ENCODE results near the gene RRAS2. TPM values are rescaled to one million over a fixed set of nuclear protein-coding genes. Genes with fewer than 3 reads are reported as not detected.
"Not testable (repeated sequence)": the region's sequence is repeated elsewhere in the genome, so short reads cannot be mapped to it uniquely, and the experiment has no call there.

The RRAS2 gene
- total RNA-seq, 2 experiments from 2014 or later: 97.3 to 98.1 TPM

DNA sequence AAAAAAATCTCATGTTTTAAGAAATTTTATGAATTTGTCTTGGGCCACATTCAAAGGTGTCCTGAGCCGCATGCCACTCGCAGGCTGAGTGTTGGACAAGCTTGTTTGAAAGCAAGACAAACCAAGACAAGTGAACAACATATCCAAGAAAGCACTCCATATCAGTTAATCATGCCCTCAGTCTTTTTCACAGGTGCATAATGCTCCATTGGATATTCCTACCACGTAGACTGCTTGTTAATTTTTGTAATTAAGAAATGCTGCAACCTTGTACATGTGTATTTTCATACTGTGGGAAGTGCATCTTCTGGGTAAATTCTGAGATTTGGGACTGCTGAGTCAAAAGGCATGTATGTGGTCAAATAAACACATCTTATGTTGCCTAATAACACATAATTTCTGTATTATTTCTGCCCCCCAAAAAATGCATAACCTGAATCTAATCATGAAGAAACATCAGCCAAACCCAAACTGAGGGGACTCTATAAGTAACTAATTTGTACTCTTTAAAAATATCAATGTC, 8.2 kb downstream of the RRAS2 start:
- no peak overlapping the region for H3K27ac Mint-ChIP-seq
- ATAC-seq: no peak
- H3K4me3 Mint-ChIP-seq: no peak overlapping the region
- ChIA-PET CTCF (interaction anchor here (0.6 kb wide), 1 partner anchor 15 kb away, joined by 3 read pairs; no protein-coding TSS in a partner anchor), POLR2A (no interaction called here)
- H3K27me3 Mint-ChIP-seq (ENCODE audit: low read depth): no peaks in the 10 kb centered on the region
- H3K36me3 Mint-ChIP-seq (ENCODE audit: low read depth): peaks cover 62% of the 10 kb centered on the region
- peaks cover 58% of the 10 kb centered on the region for H3K4me1 Mint-ChIP-seq (ENCODE audit: low read depth)
- DNase-seq: no peak
- peaks cover 32% of the 10 kb centered on the region for H3K9me3 Mint-ChIP-seq (ENCODE audit: insufficient read depth)

- H3K4me3 Mint-ChIP-seq: no peak overlapping the region
- no peak for DNase-seq
- H3K4me1 Mint-ChIP-seq (ENCODE audit: low read depth): peaks cover 57% of the 10 kb centered on the region
- ChIA-PET POLR2A (no interaction called here), CTCF (no interaction called here)
- no peak for ATAC-seq
- peaks cover 36% of the 10 kb centered on the region for H3K9me3 Mint-ChIP-seq (ENCODE audit: insufficient read depth)
- peaks cover 65% of the 10 kb centered on the region for H3K36me3 Mint-ChIP-seq (ENCODE audit: low read depth)
- no peak overlapping the region for H3K27ac Mint-ChIP-seq
- H3K27me3 Mint-ChIP-seq (ENCODE audit: low read depth): no peaks in the 10 kb centered on the region
Measured at GRCh38 chr11:14350215-14350614, 8.8 kb downstream of the RRAS2 start.

- Mint-ChIP-seq H3K27ac (no peak overlapping the region), H3K36me3 (ENCODE audit: low read depth) (peaks cover 60% of the 10 kb centered on the region), H3K9me3 (ENCODE audit: insufficient read depth) (peaks cover 47% of the 10 kb centered on the region), H3K4me1 (ENCODE audit: low read depth) (peaks cover 49% of the 10 kb centered on the region), H3K27me3 (ENCODE audit: low read depth) (no peaks in the 10 kb centered on the region), H3K4me3 (no peak overlapping the region)
- POLR2A ChIA-PET: no interaction called here
- ATAC-seq (no peak), DNase-seq (no peak)
- CTCF ChIA-PET: no interaction called here
Measured at GRCh38 chr11:14347991-14348390, 11.0 kb downstream of the RRAS2 start.

DNA sequence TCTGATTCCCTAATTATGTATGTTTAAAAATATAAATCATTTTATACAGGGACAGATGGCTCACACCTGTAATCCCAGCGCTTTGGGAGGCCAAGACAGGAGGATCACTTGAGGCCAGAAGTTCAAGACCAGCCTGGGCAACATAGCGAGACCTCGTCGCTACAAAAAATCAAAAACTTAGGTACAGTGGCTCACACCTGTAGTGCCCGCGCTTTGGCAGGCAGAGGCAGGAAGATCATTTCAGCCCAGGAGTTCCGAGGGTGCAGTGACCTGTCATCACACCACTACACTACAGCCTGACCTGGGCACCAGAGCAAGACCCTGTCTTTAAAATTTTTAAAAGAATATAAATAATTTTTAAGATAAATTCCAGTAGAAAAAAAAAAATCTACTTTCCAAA, 11.5 kb downstream of the RRAS2 start:
- Mint-ChIP-seq H3K9me3 (ENCODE audit: insufficient read depth) (peaks cover 47% of the 10 kb centered on the region), H3K27ac (no peak overlapping the region), H3K4me1 (ENCODE audit: low read depth) (peaks cover 49% of the 10 kb centered on the region), H3K4me3 (no peak overlapping the region), H3K27me3 (ENCODE audit: low read depth) (no peaks in the 10 kb centered on the region), H3K36me3 (ENCODE audit: low read depth) (peaks cover 61% of the 10 kb centered on the region)
- CTCF ChIA-PET: no interaction called here
- DNase-seq: no peak
- POLR2A ChIA-PET: no interaction called here
- no peak for ATAC-seq

- no peak overlapping the region for H3K4me3 Mint-ChIP-seq
- H3K27me3 Mint-ChIP-seq (ENCODE audit: low read depth): no peaks in the 10 kb centered on the region
- ChIA-PET CTCF (interaction anchor here (0.8 to 1.4 kb wide), 5 partner anchors 37 to 108 kb away, joined by 3 to 4 read pairs (median 3); no protein-coding TSS in a partner anchor), POLR2A (no interaction called here)
- DNase-seq (no peak), ATAC-seq (no peak)
- H3K36me3 Mint-ChIP-seq (ENCODE audit: low read depth): peaks cover 70% of the 10 kb centered on the region
- H3K9me3 Mint-ChIP-seq (ENCODE audit: insufficient read depth): peaks cover 47% of the 10 kb centered on the region
- peaks cover 56% of the 10 kb centered on the region for H3K4me1 Mint-ChIP-seq (ENCODE audit: low read depth)
- H3K27ac Mint-ChIP-seq: no peak overlapping the region
Measured at GRCh38 chr11:14346303-14346955, 12.6 kb downstream of the RRAS2 start.

GRCh38 chr11:14345668-14346067, 13.3 kb downstream of the RRAS2 start:
- DNase-seq (no peak), ATAC-seq (no peak)
- ChIA-PET POLR2A (no interaction called here), CTCF (interaction anchor here (0.9 to 1.4 kb wide), 6 partner anchors 10 to 109 kb away, joined by 3 to 6 read pairs (median 4); no protein-coding TSS in a partner anchor)
- H3K27me3 Mint-ChIP-seq (ENCODE audit: low read depth): no peaks in the 10 kb centered on the region
- peaks cover 49% of the 10 kb centered on the region for H3K9me3 Mint-ChIP-seq (ENCODE audit: insufficient read depth)
- H3K4me3 Mint-ChIP-seq: no peak overlapping the region
- H3K4me1 Mint-ChIP-seq (ENCODE audit: low read depth): peaks cover 57% of the 10 kb centered on the region
- peaks cover 70% of the 10 kb centered on the region for H3K36me3 Mint-ChIP-seq (ENCODE audit: low read depth)
- H3K27ac Mint-ChIP-seq: no peak overlapping the region

- H3K27ac Mint-ChIP-seq; ATAC-seq; DNase-seq; H3K27me3 Mint-ChIP-seq (ENCODE audit: low read depth); H3K4me3 Mint-ChIP-seq; POLR2A ChIA-PET: not testable (repeated sequence)
- H3K36me3 Mint-ChIP-seq (ENCODE audit: low read depth): peaks cover 69% of the 10 kb centered on the region
- peaks cover 54% of the 10 kb centered on the region for H3K4me1 Mint-ChIP-seq (ENCODE audit: low read depth)
- CTCF ChIA-PET: interaction anchor here (0.9 to 1.4 kb wide), 4 partner anchors 9 to 74 kb away, joined by 3 to 6 read pairs (median 4); no protein-coding TSS in a partner anchor
- peaks cover 48% of the 10 kb centered on the region for H3K9me3 Mint-ChIP-seq (ENCODE audit: insufficient read depth)
Measured at GRCh38 chr11:14345016-14345415, 14.0 kb downstream of the RRAS2 start.

- DNase-seq (no peak), ATAC-seq (no peak)
- H3K36me3 Mint-ChIP-seq (ENCODE audit: low read depth): peaks cover 65% of the 10 kb centered on the region
- peaks cover 42% of the 10 kb centered on the region for H3K4me1 Mint-ChIP-seq (ENCODE audit: low read depth)
- no peak overlapping the region for H3K27ac Mint-ChIP-seq
- peaks cover 40% of the 10 kb centered on the region for H3K9me3 Mint-ChIP-seq (ENCODE audit: insufficient read depth)
- H3K4me3 Mint-ChIP-seq: no peak overlapping the region
- ChIA-PET CTCF (interaction anchor here (1.0 to 2.9 kb wide), 7 partner anchors 9 to 104 kb away, joined by 3 to 13 read pairs (median 4); no protein-coding TSS in a partner anchor), POLR2A (no interaction called here)
- H3K27me3 Mint-ChIP-seq (ENCODE audit: low read depth): no peaks in the 10 kb centered on the region
Measured at GRCh38 chr11:14342906-14343305, 16.1 kb downstream of the RRAS2 start.

DNA sequence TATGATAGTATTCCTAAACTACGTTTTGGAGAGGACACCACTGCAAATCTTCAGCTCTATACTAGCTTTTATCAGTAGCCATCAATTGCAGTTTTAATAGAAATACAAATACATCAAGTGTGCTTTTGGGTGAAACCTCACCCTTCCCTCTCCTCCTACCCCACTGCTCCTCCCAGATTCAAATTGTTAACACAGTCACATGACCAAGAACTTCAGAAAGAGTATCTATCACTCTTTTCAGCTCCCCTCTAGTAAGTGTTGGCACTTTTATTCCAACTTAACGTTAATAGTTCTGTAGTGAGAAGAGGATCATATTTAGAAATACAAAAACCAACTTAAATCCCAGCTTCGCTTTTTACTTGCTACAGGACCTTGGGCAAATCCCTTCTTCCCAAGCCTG, 17.0 kb downstream of the RRAS2 start:
- Mint-ChIP-seq H3K27me3 (ENCODE audit: low read depth) (no peaks in the 10 kb centered on the region), H3K9me3 (ENCODE audit: insufficient read depth) (peaks cover 38% of the 10 kb centered on the region), H3K4me1 (ENCODE audit: low read depth) (peaks cover 46% of the 10 kb centered on the region), H3K36me3 (ENCODE audit: low read depth) (peaks cover 65% of the 10 kb centered on the region), H3K27ac (no peak overlapping the region), H3K4me3 (no peak overlapping the region)
- ChIA-PET CTCF (interaction anchor here (0.9 to 2.9 kb wide), 9 partner anchors 10 to 113 kb away, joined by 3 to 13 read pairs (median 4); no protein-coding TSS in a partner anchor), POLR2A (interaction anchor here (1.1 kb wide), 1 partner anchor 35 kb away, joined by 5 read pairs; no protein-coding TSS in a partner anchor)
- DNase-seq (no peak), ATAC-seq (no peak)

DNA sequence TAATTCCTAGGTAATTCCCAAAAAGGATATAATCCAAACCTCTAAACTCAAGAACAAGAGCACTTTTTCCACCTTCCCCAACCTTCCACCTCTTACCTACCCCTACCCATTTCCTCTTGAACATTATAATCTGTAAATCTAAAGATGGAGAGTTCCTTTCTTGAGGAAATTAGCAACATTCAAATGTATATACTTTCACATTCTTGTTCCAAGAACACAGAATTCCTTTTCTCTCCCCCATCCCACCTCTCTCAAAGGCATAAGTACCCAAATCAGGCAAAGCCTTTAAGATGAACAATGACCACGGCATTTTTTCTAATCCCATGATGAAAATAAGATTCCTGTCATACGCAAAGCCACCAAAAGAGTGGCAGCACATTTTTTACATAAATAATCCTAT, 18.3 kb downstream of the RRAS2 start:
- no peak overlapping the region for H3K27ac Mint-ChIP-seq
- ChIA-PET CTCF (no interaction called here), POLR2A (no interaction called here)
- DNase-seq: no peak
- no peaks in the 10 kb centered on the region for H3K27me3 Mint-ChIP-seq (ENCODE audit: low read depth)
- H3K9me3 Mint-ChIP-seq (ENCODE audit: insufficient read depth): peaks cover 41% of the 10 kb centered on the region
- no peak for ATAC-seq
- no peak overlapping the region for H3K4me3 Mint-ChIP-seq
- peaks cover 71% of the 10 kb centered on the region for H3K36me3 Mint-ChIP-seq (ENCODE audit: low read depth)
- peaks cover 57% of the 10 kb centered on the region for H3K4me1 Mint-ChIP-seq (ENCODE audit: low read depth)

- peaks cover 63% of the 10 kb centered on the region for H3K4me1 Mint-ChIP-seq (ENCODE audit: low read depth)
- H3K27ac Mint-ChIP-seq: no peak overlapping the region
- ATAC-seq: no peak
- no peak for DNase-seq
- peaks cover 42% of the 10 kb centered on the region for H3K9me3 Mint-ChIP-seq (ENCODE audit: insufficient read depth)
- no peak overlapping the region for H3K4me3 Mint-ChIP-seq
- peaks cover 73% of the 10 kb centered on the region for H3K36me3 Mint-ChIP-seq (ENCODE audit: low read depth)
- ChIA-PET CTCF (interaction anchor here (0.6 to 1.9 kb wide), 3 partner anchors 19 to 30 kb away, joined by 3 to 8 read pairs (median 6); no protein-coding TSS in a partner anchor), POLR2A (no interaction called here)
- no peaks in the 10 kb centered on the region for H3K27me3 Mint-ChIP-seq (ENCODE audit: low read depth)
Measured at GRCh38 chr11:14339356-14339755, 19.6 kb downstream of the RRAS2 start.

Data from activated CD8-positive, alpha-beta T cell treated with anti-CD3 and anti-CD28 coated beads, Interleukin-2, amount 10 ng/mL, durations not matched to agents 7 days and 5 days (primary cell).